ENCODE data around the gene FGF10. TPM values are rescaled to one million over a fixed set of nuclear protein-coding genes. Genes with fewer than 3 reads are reported as not detected.

The FGF10 gene
- not detected in 2 replicates for total RNA-seq

DNA sequence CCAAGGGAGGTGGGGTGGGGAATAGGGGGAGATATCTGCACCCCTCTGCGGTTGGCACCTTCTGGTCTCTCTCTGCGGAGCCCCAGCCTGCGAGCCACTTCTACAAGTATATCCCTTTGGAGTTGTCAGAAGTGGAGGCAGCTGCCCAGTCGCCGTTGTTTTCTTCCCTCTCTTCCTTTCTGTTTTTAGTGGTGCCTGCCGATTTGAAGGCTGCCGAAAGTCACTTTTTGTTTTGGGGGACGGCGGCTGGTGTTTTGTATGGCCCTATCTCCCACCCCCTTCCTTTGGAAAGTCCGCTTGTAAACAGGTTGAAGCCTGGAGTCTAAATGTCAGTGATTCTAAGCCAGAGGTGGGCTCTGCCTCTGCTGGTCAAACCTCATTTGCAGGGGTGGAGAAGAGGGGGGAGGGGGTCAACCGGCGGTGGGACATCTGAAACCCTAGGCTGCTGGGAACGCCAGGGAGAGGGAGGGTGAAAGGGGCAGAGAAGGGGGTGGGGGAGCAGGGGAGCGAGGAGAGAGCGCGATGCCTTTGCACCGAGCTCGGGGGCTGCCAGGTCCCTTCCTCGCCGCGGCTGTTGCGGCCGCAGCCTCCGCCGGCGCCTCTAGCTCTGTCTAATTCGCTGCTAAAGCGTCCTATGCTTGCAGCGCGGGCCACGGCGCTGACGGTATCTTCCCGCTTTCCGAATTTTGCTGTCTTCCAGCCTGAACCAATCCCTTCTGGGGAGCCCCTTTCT lies at the start of gene FGF10:
FGF10 (minus strand) TSS at position 331 of the 733 bp plus-strand sequence. CDS start 738 bp downstream, outside the sequence.
- no peak for DNase-seq (ENCODE audit: low spot score)
- H3K4me1 Mint-ChIP-seq (ENCODE audit: low read depth), result no peaks in the 10 kb centered on the region
- H3K9me3 Mint-ChIP-seq, result no peaks in the 10 kb centered on the region
- no peaks in the 10 kb centered on the region for H3K36me3 Mint-ChIP-seq (ENCODE audit: low read depth)
- H3K4me3 Mint-ChIP-seq (ENCODE audit: low read depth), result no peak within 1 kb of the TSS
- intact Hi-C loops (cut with micrococcal nuclease), result no loop called here
- no peak within 1 kb of the TSS for H3K27ac Mint-ChIP-seq
- peaks cover 36% of the 10 kb centered on the region for H3K27me3 Mint-ChIP-seq (ENCODE audit: low read depth)

- Mint-ChIP-seq H3K9me3 (peaks cover 3% of the 10 kb centered on the region), H3K27ac (no peak overlapping the region), H3K36me3 (ENCODE audit: low read depth) (no peaks in the 10 kb centered on the region), H3K4me1 (ENCODE audit: low read depth) (no peaks in the 10 kb centered on the region), H3K4me3 (ENCODE audit: low read depth) (no peak overlapping the region), H3K27me3 (ENCODE audit: low read depth) (no peaks in the 10 kb centered on the region)
- no peak for DNase-seq (ENCODE audit: low spot score)
- intact Hi-C loops (cut with micrococcal nuclease), result no loop called here
These were observed 37.7 kb upstream of the FGF10 start for GRCh38 chr5:44426944-44427343.

- no peak overlapping the region for H3K27ac Mint-ChIP-seq
- no peaks in the 10 kb centered on the region for H3K27me3 Mint-ChIP-seq (ENCODE audit: low read depth)
- H3K36me3 Mint-ChIP-seq (ENCODE audit: low read depth), result no peaks in the 10 kb centered on the region
- H3K4me3 Mint-ChIP-seq (ENCODE audit: low read depth), result no peak overlapping the region
- H3K4me1 Mint-ChIP-seq (ENCODE audit: low read depth), result no peaks in the 10 kb centered on the region
- DNase-seq (ENCODE audit: low spot score), result no peak
- H3K9me3 Mint-ChIP-seq, result peaks cover 12% of the 10 kb centered on the region
- intact Hi-C loops (cut with micrococcal nuclease), result no loop called here
These were observed 23.1 kb upstream of the FGF10 start for GRCh38 chr5:44412286-44412685.

DNA sequence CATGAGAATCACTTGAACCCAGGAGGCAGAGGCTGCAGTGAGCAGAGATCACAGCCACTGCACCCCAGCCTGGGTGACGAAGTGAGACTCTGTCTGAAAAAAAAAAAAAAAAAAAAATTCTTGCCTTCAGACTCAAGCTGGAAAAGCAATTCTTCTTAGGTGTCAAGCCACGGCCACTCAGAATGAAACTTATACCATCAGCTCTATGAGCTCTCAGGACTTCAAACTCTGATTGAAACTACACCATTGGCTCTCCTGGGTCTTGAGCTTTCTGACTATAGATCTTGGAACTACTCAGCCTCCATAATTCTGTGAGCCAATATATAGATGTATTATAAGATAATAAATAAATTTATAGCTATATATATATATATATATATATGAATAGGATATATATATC lies 12.9 kb upstream of the FGF10 start:
- Mint-ChIP-seq H3K27ac (no peak overlapping the region), H3K4me3 (ENCODE audit: low read depth) (no peak overlapping the region), H3K4me1 (ENCODE audit: low read depth) (no peaks in the 10 kb centered on the region), H3K36me3 (ENCODE audit: low read depth) (no peaks in the 10 kb centered on the region), H3K27me3 (ENCODE audit: low read depth) (no peaks in the 10 kb centered on the region), H3K9me3 (no peaks in the 10 kb centered on the region)
- intact Hi-C loops (cut with micrococcal nuclease), result no loop called here
- DNase-seq (ENCODE audit: low spot score), result no peak

GRCh38 chr5:44401611-44402010 lies 12.4 kb upstream of the FGF10 start:
- no peak overlapping the region for H3K27ac Mint-ChIP-seq
- DNase-seq (ENCODE audit: low spot score), result no peak
- intact Hi-C loops (cut with micrococcal nuclease), result no loop called here
- no peaks in the 10 kb centered on the region for H3K27me3 Mint-ChIP-seq (ENCODE audit: low read depth)
- no peak overlapping the region for H3K4me3 Mint-ChIP-seq (ENCODE audit: low read depth)
- H3K9me3 Mint-ChIP-seq, result peaks cover 4% of the 10 kb centered on the region
- H3K4me1 Mint-ChIP-seq (ENCODE audit: low read depth), result no peaks in the 10 kb centered on the region
- H3K36me3 Mint-ChIP-seq (ENCODE audit: low read depth), result no peaks in the 10 kb centered on the region

DNA sequence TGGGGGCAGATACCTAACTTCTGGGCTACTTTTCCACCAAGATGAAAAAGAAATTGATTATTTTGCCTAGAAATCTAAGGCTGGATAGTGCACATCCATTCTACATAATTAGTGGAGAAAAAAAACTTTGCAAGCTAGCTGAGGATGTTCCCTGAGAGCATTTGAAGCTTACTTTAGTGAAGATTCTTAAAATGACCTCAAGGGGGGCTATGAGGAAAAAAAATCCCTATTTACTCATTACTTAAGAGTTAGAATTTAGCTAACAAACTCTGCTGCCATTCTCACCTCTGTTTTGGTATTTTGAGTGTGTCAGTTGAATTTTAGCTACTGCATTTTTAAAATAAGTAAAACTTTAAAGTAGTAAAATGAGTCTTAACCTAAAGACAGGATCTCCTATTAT lies 9.2 kb upstream of the FGF10 start:
- no peaks in the 10 kb centered on the region for H3K27me3 Mint-ChIP-seq (ENCODE audit: low read depth)
- intact Hi-C loops (cut with micrococcal nuclease), result no loop called here
- H3K4me3 Mint-ChIP-seq (ENCODE audit: low read depth), result no peak overlapping the region
- no peak for DNase-seq (ENCODE audit: low spot score)
- H3K36me3 Mint-ChIP-seq (ENCODE audit: low read depth), result no peaks in the 10 kb centered on the region
- H3K9me3 Mint-ChIP-seq, result peaks cover 4% of the 10 kb centered on the region
- no peaks in the 10 kb centered on the region for H3K4me1 Mint-ChIP-seq (ENCODE audit: low read depth)
- H3K27ac Mint-ChIP-seq, result no peak overlapping the region

DNA sequence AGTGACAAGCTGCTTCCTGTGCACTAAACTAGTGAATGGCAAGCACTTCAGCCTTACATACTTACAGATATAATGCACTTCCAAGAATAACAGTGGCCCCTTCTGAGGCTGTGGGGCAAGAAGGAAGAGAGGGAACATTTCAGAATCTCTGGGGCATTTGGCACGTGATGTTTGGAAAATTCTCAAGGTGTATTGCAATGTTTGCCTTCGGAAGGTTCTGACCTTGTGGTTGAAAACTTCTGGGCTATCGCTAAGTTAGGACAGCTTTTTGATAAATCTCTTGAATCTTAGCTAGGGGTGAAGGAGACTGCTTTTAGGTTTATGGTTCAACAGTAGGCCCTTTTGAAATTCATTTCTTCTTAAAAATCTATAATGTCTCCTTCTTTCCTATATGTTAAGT lies 7.1 kb upstream of the FGF10 start:
- no peak overlapping the region for H3K27ac Mint-ChIP-seq
- no peak for DNase-seq (ENCODE audit: low spot score)
- H3K4me3 Mint-ChIP-seq (ENCODE audit: low read depth), result no peak overlapping the region
- peaks cover 4% of the 10 kb centered on the region for H3K9me3 Mint-ChIP-seq
- no peaks in the 10 kb centered on the region for H3K36me3 Mint-ChIP-seq (ENCODE audit: low read depth)
- peaks cover 4% of the 10 kb centered on the region for H3K27me3 Mint-ChIP-seq (ENCODE audit: low read depth)
- no peaks in the 10 kb centered on the region for H3K4me1 Mint-ChIP-seq (ENCODE audit: low read depth)
- intact Hi-C loops (cut with micrococcal nuclease), result no loop called here

- no peak for DNase-seq (ENCODE audit: low spot score)
- Mint-ChIP-seq H3K4me3 (ENCODE audit: low read depth) (no peak overlapping the region), H3K27ac (no peak overlapping the region), H3K4me1 (ENCODE audit: low read depth) (no peaks in the 10 kb centered on the region), H3K9me3 (no peaks in the 10 kb centered on the region), H3K27me3 (ENCODE audit: low read depth) (peaks cover 36% of the 10 kb centered on the region), H3K36me3 (ENCODE audit: low read depth) (no peaks in the 10 kb centered on the region)
- intact Hi-C loops (cut with micrococcal nuclease), result no loop called here
These were observed 1.1 kb upstream of the FGF10 start for GRCh38 chr5:44390351-44390750.

- peaks cover 36% of the 10 kb centered on the region for H3K27me3 Mint-ChIP-seq (ENCODE audit: low read depth)
- no peaks in the 10 kb centered on the region for H3K9me3 Mint-ChIP-seq
- H3K36me3 Mint-ChIP-seq (ENCODE audit: low read depth), result no peaks in the 10 kb centered on the region
- intact Hi-C loops (cut with micrococcal nuclease), result no loop called here
- DNase-seq (ENCODE audit: low spot score), result no peak
- H3K4me3 Mint-ChIP-seq (ENCODE audit: low read depth), result no peak overlapping the region
- no peaks in the 10 kb centered on the region for H3K4me1 Mint-ChIP-seq (ENCODE audit: low read depth)
- no peak overlapping the region for H3K27ac Mint-ChIP-seq
These were observed 563 bp upstream of the FGF10 start for GRCh38 chr5:44389823-44390143.

- H3K36me3 Mint-ChIP-seq (ENCODE audit: low read depth), result no peaks in the 10 kb centered on the region
- H3K9me3 Mint-ChIP-seq, result no peaks in the 10 kb centered on the region
- no peak overlapping the region for H3K27ac Mint-ChIP-seq
- peaks cover 36% of the 10 kb centered on the region for H3K27me3 Mint-ChIP-seq (ENCODE audit: low read depth)
- no peaks in the 10 kb centered on the region for H3K4me1 Mint-ChIP-seq (ENCODE audit: low read depth)
- intact Hi-C loops (cut with micrococcal nuclease), result no loop called here
- no peak overlapping the region for H3K4me3 Mint-ChIP-seq (ENCODE audit: low read depth)
- no peak for DNase-seq (ENCODE audit: low spot score)
These were observed 715 bp downstream of the FGF10 start for GRCh38 chr5:44388321-44389089.

GRCh38 chr5:44387921-44388320 lies 1.3 kb downstream of the FGF10 start:
- intact Hi-C loops (cut with micrococcal nuclease), result no loop called here
- no peak overlapping the region for H3K27ac Mint-ChIP-seq
- no peaks in the 10 kb centered on the region for H3K9me3 Mint-ChIP-seq
- DNase-seq (ENCODE audit: low spot score), result no peak
- H3K4me1 Mint-ChIP-seq (ENCODE audit: low read depth), result no peaks in the 10 kb centered on the region
- H3K4me3 Mint-ChIP-seq (ENCODE audit: low read depth), result no peak overlapping the region
- no peaks in the 10 kb centered on the region for H3K36me3 Mint-ChIP-seq (ENCODE audit: low read depth)
- H3K27me3 Mint-ChIP-seq (ENCODE audit: low read depth), result peaks cover 36% of the 10 kb centered on the region

GRCh38 chr5:44387406-44387805 lies 1.8 kb downstream of the FGF10 start:
- Mint-ChIP-seq H3K27ac (no peak overlapping the region), H3K4me1 (ENCODE audit: low read depth) (no peaks in the 10 kb centered on the region), H3K9me3 (no peaks in the 10 kb centered on the region), H3K4me3 (ENCODE audit: low read depth) (no peak overlapping the region), H3K27me3 (ENCODE audit: low read depth) (peaks cover 36% of the 10 kb centered on the region), H3K36me3 (ENCODE audit: low read depth) (no peaks in the 10 kb centered on the region)
- no peak for DNase-seq (ENCODE audit: low spot score)
- intact Hi-C loops (cut with micrococcal nuclease), result no loop called here

DNA sequence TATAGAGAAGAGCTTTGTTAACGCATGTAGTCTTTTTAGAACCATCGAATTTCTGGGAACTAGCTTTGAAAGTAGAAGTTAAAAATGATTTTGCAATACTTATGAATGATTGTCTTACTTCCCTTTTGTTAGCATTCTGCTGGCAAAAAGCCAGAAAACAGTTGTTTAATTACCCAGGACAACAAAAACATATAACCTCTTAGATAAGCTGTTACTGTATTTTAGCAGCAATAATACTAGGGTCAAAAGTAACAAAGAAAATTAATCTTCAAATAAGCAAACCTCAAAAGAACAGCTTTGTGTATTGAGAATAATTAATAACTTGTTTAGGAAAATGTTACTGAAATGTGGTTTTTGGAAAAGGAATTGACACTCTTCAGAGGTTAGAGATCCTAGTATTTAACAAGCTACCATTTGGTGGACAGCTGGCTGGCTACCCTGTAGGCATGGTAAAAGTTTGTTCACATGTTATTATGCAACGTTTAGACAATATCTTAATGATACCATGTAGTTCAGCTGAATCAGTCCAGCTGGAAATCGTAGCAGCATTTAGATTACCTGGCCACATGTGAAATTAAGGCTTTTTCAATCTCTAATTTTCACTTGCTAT lies 3.8 kb downstream of the FGF10 start:
- intact Hi-C loops (cut with micrococcal nuclease), result no loop called here
- no peak for DNase-seq (ENCODE audit: low spot score)
- Mint-ChIP-seq H3K27ac (no peak overlapping the region), H3K9me3 (no peaks in the 10 kb centered on the region), H3K36me3 (ENCODE audit: low read depth) (no peaks in the 10 kb centered on the region), H3K4me3 (ENCODE audit: low read depth) (no peak overlapping the region), H3K27me3 (ENCODE audit: low read depth) (peaks cover 27% of the 10 kb centered on the region), H3K4me1 (ENCODE audit: low read depth) (no peaks in the 10 kb centered on the region)

Measured in activated T-helper 2 cell treated with anti-CD3 and anti-CD28 coated beads, Interferon-gamma antibody, Interleukin-2, Interleukin-4, amounts not matched to agents 10 μg/mL and 5 μg/mL and 100 μg/mL, durations not matched to agents 14 hours and 24 hours and 36 hours (primary cell).